NT2/D1 (cell line): ENCODE data around the gene TPX2.

Experiments
- SUZ12 ChIP-seq: IDR thresholded peaks from 2 replicates; pipeline ENCODE4 v1.6.1; 2011; ENCODE audit not compliant: insufficient read length, insufficient read depth; ENCODE audit errors: extremely low read depth
- YY1 ChIP-seq: IDR thresholded peaks from 2 replicates; pipeline ENCODE4 v1.6.1; 2011; ENCODE audit not compliant: insufficient read length, insufficient read depth
- ZNF274 ChIP-seq: IDR thresholded peaks from 2 replicates; pipeline ENCODE4 v1.6.1; 2011; ENCODE audit warnings: mild to moderate bottlenecking, low read depth, low read length

DNA sequence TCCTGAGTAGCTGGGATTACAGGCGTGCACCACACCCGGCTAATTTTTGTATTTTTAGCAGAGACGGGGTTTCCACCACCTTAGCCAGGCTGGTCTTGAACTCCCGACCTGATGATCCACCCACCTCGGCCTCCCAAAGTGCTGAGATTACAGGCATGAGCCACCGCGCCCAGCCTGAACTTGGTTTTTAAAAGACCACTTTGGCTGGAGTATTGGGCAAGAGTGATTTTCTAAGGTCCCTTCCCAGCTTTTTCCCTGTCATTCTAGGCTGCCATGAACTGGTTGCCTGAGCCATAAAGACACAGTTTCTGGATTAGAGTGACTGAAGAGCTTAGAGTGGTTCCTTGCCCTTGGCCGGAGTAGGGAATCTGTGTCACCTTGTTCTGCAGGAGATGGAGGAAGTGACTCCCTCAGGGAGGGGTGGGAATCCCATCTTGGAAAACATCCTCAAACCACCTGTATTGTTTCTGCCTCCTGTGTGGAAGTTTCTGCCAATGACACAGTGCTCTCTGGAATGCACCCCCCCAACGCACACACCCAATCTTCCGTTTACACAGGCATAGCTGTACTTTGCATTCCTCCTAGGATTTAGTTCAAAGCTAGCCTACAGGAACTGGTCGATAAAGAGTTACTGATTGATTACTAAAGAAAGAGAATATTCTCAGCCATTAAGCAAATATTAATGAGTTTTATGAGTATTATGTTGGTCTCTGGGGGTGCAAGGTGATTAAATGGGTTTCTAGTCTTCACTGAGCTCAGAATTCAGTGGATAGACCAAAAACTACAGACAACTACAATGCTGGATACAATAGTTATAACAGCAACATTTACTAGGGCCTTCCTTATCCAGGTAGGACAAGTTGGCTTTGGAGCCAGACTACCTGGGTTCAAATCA lies 34.6 kb upstream of the TPX2 start:
- no peak for TF ChIP-seq ZNF274
- TF ChIP-seq YY1, result no peak
- no peak for TF ChIP-seq SUZ12
